LNCAP (cell line): ENCODE results near the gene PTPRM.

Source experiments
- TF ChIP-seq, protein P1 (sequence below): fragments of 450-650 bp; IDR thresholded peaks from 2 replicates; pipeline ENCODE4 v1.5.1; 2017; ENCODE audit warnings: mild to moderate bottlenecking

Gene PTPRM

DNA sequence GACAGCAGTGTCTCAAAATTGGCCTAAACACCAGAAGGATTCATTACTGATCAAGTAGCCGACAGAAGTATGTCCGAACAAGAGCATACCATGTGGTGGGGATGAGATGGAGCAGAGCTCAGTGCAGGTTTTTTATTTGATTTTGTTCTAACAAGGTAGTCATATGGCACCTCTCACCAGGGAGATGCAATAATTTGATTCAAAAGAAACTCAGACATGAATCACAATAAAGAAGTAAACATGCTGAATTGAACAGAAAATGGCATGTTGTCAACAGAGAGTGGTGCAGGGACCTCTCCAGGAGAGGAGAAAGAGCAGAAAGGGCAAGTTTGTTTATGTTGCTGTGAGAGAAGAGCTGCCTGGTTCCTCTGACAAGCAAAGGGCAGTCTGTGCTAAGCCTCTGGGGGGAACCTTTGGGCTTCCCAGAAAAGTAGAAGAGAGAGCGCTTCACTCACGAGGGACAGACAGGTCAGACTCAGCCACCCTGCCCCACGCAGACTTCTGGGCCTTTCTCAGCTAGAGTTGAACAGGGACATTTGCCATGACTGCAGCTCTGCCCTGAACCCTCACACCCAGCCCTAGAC lies 690.8 kb downstream of the PTPRM start:
- TF ChIP-seq, protein P1, sequence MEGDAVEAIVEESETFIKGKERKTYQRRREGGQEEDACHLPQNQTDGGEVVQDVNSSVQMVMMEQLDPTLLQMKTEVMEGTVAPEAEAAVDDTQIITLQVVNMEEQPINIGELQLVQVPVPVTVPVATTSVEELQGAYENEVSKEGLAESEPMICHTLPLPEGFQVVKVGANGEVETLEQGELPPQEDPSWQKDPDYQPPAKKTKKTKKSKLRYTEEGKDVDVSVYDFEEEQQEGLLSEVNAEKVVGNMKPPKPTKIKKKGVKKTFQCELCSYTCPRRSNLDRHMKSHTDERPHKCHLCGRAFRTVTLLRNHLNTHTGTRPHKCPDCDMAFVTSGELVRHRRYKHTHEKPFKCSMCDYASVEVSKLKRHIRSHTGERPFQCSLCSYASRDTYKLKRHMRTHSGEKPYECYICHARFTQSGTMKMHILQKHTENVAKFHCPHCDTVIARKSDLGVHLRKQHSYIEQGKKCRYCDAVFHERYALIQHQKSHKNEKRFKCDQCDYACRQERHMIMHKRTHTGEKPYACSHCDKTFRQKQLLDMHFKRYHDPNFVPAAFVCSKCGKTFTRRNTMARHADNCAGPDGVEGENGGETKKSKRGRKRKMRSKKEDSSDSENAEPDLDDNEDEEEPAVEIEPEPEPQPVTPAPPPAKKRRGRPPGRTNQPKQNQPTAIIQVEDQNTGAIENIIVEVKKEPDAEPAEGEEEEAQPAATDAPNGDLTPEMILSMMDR, result no peak

GRCh38 chr18:8260319-8260718 lies 693.2 kb downstream of the PTPRM start:
- TF ChIP-seq, protein P1, result no peak

- TF ChIP-seq, protein P1, result no peak
Measured at GRCh38 chr18:8260827-8261226, 693.7 kb downstream of the PTPRM start.

DNA sequence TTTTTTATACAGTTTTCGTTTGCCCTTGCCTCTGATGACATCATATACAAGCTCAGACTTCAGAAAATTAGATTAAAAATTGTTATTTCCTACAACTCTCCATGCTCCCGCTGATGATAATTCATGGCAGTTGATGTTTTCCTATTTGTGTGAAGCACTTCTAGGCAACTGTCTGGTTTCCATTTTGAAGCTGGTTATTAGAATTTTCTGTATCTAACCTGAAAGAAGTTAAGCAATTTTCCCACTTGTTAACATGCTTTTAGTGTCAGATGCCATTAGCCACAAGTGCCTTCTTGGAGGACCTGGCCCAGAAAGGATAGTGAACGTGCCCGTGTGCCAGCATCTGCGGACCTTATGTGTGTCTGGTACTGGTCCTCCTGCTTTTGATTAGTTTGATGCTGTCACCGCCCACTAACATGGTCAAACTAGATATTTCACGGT lies 694.6 kb downstream of the PTPRM start:
- TF ChIP-seq, protein P1, result no peak

DNA sequence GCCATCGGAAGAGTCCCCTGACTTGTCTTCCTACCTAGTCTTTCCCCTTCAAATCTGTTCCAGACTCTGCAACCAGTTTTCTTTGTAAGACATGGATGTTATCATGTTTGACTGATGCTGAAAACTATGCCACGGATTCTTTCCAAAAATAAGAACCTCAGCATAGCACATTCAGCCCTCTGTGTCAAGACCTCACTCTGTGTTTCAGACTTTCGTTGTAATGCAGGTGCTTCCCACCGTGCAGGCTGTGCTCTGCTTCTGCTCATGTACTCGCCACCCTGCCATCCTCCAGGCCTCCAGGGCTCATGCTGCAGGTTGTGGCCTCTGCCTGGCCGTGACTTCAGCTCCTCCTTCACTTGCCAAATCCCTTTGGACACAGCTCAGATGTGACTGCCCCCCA lies 695.1 kb downstream of the PTPRM start:
- TF ChIP-seq, protein P1, result no peak

- TF ChIP-seq, protein P1, result no peak
Measured at GRCh38 chr18:8264116-8264515, 697.0 kb downstream of the PTPRM start.

GRCh38 chr18:8264861-8265411 lies 697.8 kb downstream of the PTPRM start:
- TF ChIP-seq, protein P1, result no peak

GRCh38 chr18:8272254-8272653 lies 705.1 kb downstream of the PTPRM start:
- TF ChIP-seq, protein P1, result no peak
